ENCODE measurements around the gene UBE2V1. TPM values are rescaled to one million over a fixed set of nuclear protein-coding genes. Genes with fewer than 3 reads are reported as not detected.

The UBE2V1 gene
- total and polyA plus RNA-seq, 8 donors: 37.9 to 61.7 (median 53.3) TPM

DNA sequence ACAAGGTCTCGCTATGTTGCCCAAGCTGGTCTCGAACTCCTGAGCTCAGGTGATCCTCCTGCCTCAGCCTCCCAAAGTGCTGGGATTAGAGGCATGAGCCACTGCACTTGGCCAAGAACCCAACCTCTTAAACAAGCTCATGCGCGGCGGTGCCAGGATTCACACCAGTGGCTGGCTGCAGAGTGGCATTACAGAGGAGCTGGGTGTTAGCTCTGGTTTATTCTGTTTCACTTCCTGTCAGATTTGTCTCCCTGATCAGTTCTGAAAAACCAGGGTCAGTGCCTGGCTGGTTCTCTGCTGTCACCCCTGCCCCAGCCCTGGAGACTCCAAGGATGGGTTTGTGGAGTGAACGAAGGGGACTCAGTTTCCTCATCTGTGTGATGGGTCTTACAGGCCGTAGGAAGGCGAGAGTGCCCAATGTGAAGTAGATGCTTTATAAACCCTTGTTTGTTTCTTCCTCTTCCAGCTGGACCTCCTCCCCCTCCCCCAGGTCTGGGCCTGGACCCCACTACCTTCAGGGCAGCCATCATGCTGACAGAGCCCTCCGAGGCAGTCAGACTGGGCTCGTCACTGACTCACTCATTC lies 63.4 kb downstream of the UBE2V1 start:
- no peaks in the 10 kb centered on the region for H3K27me3 ChIP-seq
- no peak for FAIRE-seq
- no peak overlapping the region for H3K27ac ChIP-seq
- no peak for TF ChIP-seq CTCF (IDR thresholded peaks at IDR 0.05)
- WGBS, 2 donors: 87 to 94% methylated on average over 10 of the region's 10 CpGs
- no peaks in the 10 kb centered on the region for H3K9me3 ChIP-seq
- H3K4me1 ChIP-seq: no peaks in the 10 kb centered on the region
- intact Hi-C loops (cut with DNase I): no loop called here
- H3K36me3 ChIP-seq: no peaks in the 10 kb centered on the region
- ATAC-seq: peak in 1 of 4 donors; percentile 13
- no peak overlapping the region for H3K4me3 ChIP-seq
- no peak for DNase-seq

DNA sequence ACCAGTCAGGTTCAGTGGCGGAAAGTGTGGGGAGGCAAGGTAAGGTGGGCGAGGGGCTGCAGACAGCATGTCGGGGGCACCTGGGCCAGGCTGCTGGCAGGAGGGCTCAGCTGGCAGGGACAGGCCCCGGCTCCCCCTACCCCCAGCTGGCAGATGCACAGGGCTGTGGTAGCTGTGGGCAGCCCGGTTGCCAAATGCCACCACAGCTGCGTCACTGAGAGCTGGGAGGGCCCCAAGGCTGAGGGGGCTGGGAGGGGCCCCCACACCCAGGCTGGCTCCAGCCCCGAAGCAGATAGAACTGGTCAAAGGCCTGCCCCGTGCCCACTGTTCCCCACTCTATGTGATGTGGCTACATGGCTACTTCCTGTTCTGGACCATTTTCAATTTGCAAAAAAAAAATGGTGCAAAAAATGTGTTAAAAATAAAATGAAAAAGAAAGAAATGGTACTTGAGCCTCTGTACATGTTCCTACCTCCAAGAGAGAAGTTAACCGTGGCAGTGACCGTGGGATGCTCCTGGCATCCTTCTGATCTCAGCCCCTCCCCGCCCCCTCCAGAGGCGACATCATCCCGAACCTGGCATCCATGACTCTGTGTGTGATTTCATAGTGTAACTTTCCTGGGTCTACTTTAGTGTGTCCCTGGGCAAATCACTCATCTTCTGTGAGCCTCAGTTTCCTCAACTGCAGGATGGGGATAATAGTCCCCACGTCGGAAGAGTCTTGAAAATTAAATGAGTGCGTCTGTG lies 64.4 kb downstream of the UBE2V1 start:
- 71 to 80% methylated on average over 16 of the region's 16 CpGs for WGBS, 2 donors
- Histone ChIP-seq H3K27me3 (no peaks in the 10 kb centered on the region), H3K27ac (no peak overlapping the region), H3K4me1 (no peaks in the 10 kb centered on the region), H3K4me3 (no peak overlapping the region), H3K9me3 (no peaks in the 10 kb centered on the region), H3K36me3 (no peaks in the 10 kb centered on the region)
- peak in 3 of 4 donors; percentile 22 to 51 (median 41) for ATAC-seq
- no peak for TF ChIP-seq CTCF (IDR thresholded peaks at IDR 0.05)
- FAIRE-seq: no peak
- intact Hi-C loops (cut with DNase I): no loop called here
- DNase-seq: no peak

GRCh38 chr20:50044353-50044960 lies 68.5 kb downstream of the UBE2V1 start:
- intact Hi-C loops (cut with DNase I): no loop called here

GRCh38 chr20:50043573-50044352 lies 69.2 kb downstream of the UBE2V1 start:
- DNase-seq: no peak
- Histone ChIP-seq H3K4me3 (no peak overlapping the region), H3K27ac (no peak overlapping the region), H3K27me3 (no peaks in the 10 kb centered on the region), H3K36me3 (no peaks in the 10 kb centered on the region), H3K9me3 (no peaks in the 10 kb centered on the region), H3K4me1 (no peaks in the 10 kb centered on the region)
- WGBS, 2 donors: 75 to 81% methylated on average over 22 of the region's 22 CpGs
- ATAC-seq: no peak
- intact Hi-C loops (cut with DNase I): no loop called here
- TF ChIP-seq CTCF (IDR thresholded peaks at IDR 0.05): no peak
- no peak for FAIRE-seq

More at GRCh38 chr20:50044353-50044960, 68.5 kb downstream of the UBE2V1 start:
- Histone ChIP-seq H3K27me3 (no peaks in the 10 kb centered on the region), H3K4me3 (no peak overlapping the region), H3K27ac (no peak overlapping the region), H3K36me3 (no peaks in the 10 kb centered on the region), H3K9me3 (no peaks in the 10 kb centered on the region), H3K4me1 (no peaks in the 10 kb centered on the region)
- WGBS, 2 donors: 52 to 57% methylated on average over 5 of the region's 5 CpGs
- no peak for TF ChIP-seq CTCF (IDR thresholded peaks at IDR 0.05)
- DNase-seq (no peak), ATAC-seq (no peak), FAIRE-seq (no peak)
